CD4-positive, alpha-beta T cell treated with Interleukin-1 beta for 1 hour (primary cell): ENCODE data around the gene RUSF1.

Experiments used
- DNase-seq, 2 donors: peaks; one replicate each; pipeline ENCODE4 v3.0.0-alpha.2; 2020 to 2022

RUSF1 gene

GRCh38 chr16:31467151-31467773 is 40.9 kb downstream of the RUSF1 start:
- DNase-seq = peak in 1 of 2 donors; percentile 37

DNA sequence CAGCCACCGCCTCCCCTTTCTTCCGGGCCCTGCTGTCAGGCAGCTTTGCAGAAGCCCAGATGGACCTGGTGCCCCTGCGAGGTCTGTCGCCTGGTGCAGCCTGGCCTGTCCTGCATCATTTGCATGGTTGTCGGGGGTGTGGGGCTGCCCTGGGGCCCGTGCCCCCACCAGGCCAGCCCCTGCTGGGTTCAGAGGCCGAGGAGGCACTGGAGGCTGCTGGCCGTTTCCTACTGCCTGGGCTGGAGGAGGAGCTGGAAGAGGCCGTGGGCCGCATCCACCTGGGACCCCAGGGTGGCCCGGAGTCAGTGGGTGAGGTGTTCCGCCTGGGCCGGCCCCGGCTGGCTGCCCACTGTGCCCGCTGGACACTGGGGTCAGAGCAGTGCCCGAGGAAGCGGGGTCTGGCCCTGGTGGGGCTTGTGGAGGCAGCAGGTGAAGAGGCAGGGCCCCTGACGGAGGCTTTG is 41.8 kb downstream of the RUSF1 start:
- no peak for DNase-seq

DNA sequence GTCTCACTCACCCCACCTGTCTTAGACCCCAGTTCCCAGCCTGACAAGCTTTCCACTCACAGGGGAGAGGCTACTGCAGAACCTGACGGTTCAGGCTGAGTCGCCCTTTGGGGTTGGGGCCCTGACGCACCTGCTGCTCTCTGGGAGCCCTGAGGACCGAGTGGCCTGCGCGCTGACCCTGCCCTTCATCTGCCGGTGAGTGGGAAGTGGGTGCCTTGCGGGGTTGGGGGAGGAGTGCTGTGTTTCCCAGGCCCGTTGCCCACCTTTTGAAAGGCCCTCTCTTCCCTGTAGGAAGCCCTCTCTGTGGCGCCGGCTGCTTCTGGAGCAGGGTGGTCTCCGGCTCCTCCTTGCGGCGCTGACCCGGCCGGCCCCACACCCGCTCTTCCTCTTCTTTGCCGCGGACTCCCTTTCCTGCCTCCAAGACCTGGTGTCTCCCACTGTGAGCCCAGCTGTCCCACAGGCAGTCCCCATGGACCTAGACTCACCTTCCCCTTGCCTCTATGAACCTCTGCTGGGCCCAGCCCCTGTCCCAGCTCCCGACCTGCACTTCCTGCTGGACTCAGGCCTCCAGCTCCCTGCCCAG is 42.3 kb downstream of the RUSF1 start:
- DNase-seq = no peak

- no peak for DNase-seq
Measured at GRCh38 chr16:31464781-31465260, 43.4 kb downstream of the RUSF1 start.

DNA sequence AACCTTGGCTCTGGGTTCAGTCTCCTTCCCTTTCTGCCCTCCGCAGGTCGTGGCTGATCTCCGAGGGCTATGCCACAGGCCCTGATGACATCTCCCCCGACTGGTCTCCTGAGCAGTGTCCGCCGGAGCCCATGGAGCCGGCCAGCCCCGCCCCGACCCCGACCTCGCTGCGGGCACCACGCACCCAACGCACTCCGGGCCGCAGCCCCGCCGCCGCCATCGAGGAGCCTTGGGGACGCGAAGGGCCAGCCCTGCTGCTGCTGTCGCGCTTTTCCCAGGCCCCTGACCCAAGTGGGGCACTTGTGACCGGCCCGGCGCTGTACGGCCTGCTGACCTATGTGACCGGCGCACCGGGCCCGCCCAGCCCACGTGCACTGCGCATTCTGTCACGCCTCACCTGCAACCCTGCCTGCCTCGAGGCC is 43.8 kb downstream of the RUSF1 start:
- DNase-seq = no peak

GRCh38 chr16:31461921-31462804 is 46.0 kb downstream of the RUSF1 start:
- DNase-seq = no peak

DNA sequence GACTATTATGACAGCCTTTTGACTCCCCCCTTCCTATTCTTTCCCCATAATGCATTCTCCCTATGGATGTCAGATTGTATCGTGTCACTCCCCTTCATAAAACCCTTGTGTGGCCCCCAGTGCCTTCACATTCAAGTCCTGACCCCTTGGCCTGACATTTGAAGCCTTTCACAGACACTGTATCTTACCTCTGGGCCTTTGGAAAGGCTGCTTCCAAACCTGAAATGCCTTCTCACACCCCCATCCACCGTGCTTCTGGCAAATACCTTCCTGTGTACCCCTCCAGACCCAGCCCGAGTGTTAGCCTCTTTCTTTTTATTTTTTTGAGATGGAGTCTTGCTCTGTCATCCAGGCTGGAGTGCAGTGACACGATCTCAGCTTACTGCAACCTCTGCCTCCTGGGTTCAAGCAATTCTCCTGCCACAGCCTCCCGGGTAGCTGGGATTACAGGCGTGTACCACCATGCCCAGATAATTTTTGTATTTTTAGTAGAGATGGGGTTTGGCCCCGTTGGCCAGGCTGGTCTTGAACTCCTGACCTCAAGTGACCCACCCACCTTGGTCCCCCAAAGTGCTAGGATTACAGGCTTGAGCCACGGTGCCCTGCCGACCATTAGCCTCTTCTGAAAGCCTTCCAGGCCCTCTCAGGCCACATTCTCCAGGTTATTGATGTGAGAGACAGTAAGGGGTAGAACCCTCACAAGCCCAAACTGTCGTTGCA is 46.8 kb downstream of the RUSF1 start:
- DNase-seq = no peak

GRCh38 chr16:31460582-31461002 is 47.6 kb downstream of the RUSF1 start:
- peak in 1 of 2 donors; percentile 68 for DNase-seq

DNA sequence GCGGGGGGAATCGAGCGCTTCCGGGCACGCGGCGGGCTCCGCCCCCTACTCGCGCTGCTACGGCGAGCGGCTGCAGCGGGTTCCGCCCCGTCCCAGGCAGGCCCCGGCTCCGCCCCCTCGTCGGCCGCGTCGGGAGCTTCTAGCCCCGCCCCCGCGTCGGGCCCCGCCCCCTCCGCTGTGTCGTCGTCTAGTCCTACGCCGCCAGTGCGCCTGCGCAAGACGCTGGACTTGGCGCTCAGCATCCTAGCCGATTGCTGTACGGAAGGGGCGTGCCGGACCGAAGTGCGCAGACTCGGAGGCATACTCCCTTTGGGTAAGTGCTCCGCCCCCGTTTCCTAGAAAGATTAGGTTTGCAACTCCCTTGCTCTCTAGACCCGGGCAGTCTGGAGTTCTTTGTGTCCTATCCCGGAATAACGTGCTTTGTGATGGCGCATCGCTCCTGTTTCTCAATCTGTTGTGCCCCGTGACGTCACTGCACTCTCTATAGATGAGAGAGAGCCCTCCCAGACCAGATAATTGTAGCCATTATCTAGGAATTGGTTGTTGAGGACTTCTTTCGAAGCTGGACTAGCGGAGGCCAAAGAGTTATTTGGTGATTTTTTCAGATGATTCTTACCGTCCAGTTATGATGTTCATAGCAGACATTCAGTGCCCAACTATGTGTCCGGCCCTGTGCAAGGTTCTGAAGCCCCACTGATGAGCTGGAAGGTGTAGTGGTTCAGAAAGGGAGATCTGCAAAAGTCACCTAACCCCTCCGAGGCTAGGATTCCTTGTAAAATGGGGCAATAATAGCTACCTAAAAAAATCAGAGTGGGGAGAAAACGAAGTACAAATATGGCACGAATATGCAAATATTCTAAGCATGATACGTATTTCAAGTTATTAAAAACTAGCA is 48.3 kb downstream of the RUSF1 start:
- peak; percentile 100 for DNase-seq

DNA sequence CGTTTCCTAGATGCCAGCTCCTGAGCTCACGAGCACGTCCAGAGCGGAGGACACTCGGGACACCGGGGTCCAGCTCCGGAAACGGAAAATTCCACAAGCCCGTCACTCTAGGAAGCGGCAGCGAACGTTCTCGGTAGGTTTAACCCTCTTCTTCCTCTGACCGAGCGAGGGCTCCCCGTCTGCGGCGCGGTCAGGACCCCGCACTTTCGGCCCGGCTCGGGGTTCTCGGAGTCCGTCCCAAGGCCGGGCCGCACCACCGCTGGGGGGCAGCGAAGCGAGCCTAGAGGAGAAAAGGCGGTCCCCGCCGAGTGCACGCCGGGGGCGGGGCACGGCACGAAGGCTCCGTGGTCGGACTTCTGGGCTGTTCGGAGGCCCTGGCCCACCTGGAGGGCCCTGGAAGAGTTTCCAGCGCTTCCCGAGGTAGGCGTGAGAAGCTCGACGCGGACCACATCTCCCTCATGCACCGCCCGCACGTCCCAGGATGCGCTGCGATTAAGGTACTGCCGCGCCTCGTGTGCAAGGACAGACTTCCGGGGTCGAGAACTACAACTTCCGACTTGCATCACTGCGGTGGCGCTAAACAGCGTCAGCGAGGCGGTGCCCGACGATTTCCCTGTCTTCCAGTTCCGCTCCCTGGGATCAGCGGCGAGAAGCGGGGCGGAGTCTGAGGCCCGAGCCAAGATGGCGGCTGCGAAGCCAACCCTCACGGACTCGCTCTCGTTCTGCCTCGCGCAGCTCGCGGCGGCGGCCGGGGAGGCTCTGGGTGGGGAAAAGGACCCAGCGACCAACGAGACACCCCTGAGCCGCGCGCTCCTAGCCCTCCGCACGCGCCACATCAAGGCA is 49.1 kb downstream of the RUSF1 start, which contains the start of gene ARMC5:
Gene ARMC5, plus strand, starts transcription at position 658 of the 843 bp plus-strand sequence. Its CDS starts 24 bp downstream, at position 682.
- DNase-seq = peak; percentile 97 to 98

GRCh38 chr16:31458073-31458843 is 49.9 kb downstream of the RUSF1 start:
- DNase-seq = peak; percentile 57 to 65

GRCh38 chr16:31456988-31457360 is 51.2 kb downstream of the RUSF1 start:
- DNase-seq = no peak

- DNase-seq = peak in 1 of 2 donors; percentile 34
Measured at GRCh38 chr16:31455601-31456314, 52.4 kb downstream of the RUSF1 start.

DNA sequence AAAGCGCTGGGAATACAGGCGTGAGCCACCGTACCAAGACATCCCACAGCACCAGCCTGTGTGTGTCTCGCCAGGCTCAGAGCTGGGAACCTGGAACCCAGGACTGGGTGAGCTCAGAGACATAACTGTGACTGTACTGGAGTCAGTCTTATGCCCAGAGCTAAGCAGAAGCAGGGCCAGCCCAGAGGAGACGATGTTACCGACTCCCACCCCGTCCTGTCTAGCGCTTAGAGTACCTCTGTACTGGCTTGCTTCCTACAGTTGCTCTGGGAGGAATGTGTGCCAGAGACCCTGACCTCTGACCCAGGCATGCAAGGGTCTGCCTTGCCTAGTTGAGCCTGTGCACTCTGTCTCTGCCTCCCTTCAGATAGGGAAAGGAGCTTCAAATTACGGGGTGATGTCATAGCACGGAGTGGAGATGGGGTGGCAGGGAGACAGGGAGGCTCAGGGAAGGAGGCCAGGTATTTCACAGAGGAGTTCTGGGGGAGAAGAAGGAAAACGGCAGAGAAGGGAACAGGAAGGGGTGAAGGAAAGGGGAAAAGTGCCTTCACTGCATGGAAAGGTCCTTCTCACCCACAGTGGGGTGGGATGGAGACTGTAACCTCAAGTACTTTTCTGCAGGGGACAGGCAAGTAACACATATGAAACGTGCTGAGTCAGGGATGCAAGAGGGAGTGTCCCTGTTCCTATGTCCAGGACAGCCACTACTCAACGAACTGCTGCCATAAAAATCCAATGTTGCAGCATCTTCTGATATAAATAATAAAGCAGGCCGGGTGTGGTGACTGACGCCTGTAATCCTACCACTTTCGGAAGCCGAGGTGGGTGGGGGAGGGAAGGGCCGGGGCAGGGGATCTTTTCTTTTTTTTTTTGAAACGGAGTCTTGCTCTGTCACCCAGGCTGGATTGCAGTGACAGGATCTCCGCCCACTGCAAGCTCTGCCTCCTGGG is 54.7 kb downstream of the RUSF1 start:
- DNase-seq = peak in 1 of 2 donors; percentile 65

GRCh38 chr16:31452631-31453106 is 55.5 kb downstream of the RUSF1 start:
- DNase-seq = no peak

GRCh38 chr16:31451681-31452351 is 56.4 kb downstream of the RUSF1 start:
- DNase-seq = no peak

GRCh38 chr16:31451201-31451600 is 57.0 kb downstream of the RUSF1 start:
- no peak for DNase-seq
